Activated T-helper 1 cell treated with anti-CD3 and anti-CD28 coated beads, Interleukin-2, amount 50 U/mL, for 16 hours (primary cell): ENCODE measurements around the gene FGF19.
A peak's percentile ranks its signal among the peaks of the same experiment; 100 is the strongest.

ENCODE experiments used
- DNase-seq, 2 donors: peaks; one replicate each; pipeline ENCODE4 v3.0.0-alpha.2; 2020; ENCODE audit warnings: low read depth in 1 of 2, low spot score in 1 of 2

FGF19 gene

DNA sequence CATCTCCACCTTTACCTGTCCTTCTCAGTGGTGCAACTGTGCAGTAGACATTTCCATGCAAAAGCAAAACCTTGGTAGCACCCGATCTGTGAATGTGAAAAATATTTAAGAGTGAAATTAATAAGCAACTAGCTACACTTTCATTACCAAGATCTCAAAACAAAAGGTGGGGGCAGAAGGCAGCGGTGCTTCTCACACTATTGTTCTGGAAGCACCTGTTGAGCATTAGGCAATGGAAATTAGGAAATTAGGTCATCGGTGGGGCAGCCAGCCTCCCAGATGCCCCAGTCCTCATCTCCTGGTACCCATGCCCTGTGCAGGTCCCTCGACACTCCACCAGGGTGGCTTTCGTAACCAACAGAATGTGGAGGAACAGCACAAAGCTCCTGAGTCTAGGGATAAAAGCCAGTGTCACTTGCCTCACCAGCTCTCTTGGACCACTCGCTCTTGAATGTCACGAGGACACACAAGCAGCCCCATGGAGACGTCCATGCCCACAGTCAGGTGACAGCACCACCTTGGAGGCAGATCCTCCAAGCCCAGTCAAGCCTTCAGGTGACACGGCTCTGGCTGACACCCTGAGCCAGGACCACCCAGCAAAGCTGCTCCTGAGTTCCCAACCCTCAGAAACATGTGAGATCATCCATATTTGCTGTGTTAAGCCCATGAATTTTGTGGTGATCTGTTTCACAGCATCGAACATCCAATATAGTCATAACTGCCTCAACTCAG, 31.9 kb downstream of the FGF19 start:
- no peak for DNase-seq

DNA sequence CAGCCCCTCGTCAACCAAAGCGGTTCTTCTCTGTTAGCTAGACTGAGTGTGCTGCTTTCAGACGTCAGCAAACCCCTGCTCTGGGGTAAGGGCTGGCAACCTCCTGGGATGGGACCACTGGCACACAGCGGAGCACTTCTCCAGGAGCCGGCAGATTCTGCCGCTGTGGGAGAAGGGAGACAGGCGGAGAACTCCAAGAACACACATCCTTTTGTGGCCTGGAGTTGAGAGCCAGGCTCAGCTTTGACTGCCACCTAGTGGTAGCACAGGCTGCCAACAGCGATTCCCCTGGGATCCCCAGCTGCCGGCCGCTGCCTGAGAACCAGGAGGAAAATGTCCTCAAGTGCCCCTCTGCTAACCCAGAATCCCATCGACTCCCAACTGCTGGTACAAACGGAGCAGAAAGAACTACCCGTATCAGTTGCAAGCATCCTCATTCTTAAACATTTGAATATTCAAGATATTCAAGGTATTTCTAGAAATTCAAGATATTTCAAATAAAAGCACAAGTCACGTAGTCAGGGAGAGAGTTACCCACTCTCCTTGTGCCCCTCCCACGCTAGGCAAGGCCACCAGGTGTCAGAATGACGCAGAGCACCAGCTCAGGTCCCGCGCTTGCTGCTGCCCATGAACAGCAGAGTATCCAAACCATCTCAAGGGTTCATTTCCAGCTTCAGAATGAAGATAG, 33.5 kb downstream of the FGF19 start:
- peak in 1 of 2 donors; percentile 26 for DNase-seq

DNA sequence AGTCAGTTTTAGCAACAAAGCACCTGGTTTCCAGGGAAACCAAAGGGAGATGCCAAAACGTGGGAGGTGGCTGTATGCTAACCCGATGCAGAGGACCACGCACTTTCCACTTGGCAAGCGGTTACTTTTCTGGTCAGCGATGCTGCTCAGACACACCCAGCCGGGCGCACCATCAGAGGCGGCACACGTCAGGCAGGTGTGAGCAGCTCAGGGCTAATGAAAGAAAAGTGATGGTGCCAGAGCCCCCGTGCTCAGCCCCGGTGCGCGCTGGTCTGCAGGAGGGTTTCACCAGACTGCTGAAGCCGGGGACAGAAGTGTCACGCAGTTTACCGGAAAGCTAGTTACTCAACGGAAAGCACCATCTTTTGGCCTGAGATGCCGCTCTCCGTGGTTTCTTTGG, 34.3 kb downstream of the FGF19 start:
- DNase-seq, result no peak

DNA sequence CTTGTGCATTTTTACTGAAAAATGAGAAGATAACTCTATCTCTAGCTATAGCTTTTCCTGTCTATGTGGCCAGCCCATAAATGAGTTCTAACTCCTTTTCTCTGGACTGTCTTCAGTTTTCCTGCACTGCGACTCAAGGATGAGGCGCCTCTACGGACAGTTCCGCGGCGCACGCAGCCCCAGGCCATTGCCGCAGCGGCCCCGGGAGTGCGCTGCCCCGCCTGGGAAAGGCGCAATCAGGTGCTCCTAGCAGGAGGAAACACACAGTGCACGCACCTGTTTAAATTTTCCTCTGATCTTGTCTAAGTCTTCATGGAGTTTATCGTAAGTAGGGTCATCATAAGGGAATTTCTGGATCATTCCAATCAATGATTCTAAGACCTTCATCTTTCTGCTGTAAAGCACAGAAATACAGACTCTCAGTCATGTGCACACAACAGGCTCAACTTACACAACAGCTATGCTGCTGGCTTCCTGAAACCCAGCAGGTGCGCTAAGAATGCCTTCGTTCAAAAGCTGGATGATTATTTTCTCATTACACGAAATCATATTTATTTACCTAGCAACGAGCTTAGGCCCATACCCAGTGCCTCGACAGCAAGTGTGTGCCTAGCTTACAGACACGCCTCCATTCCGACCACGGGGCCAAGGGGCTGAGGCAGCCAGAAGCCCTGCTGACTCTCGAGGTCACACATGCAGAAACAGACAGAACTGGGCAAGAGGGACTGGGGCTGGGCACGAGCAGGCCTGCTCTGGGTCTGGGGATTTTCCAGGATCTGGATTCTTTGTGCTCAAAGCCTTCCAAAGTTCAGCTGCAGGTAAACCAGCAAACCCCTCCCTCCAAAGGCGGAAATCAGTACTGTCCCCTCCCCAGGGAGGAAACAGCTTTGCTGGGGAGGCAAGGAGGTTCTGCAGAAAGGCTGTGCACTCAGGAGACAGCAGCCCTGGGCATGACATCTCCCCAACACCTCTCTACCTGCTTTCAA, 35.9 kb downstream of the FGF19 start:
- no peak for DNase-seq

DNA sequence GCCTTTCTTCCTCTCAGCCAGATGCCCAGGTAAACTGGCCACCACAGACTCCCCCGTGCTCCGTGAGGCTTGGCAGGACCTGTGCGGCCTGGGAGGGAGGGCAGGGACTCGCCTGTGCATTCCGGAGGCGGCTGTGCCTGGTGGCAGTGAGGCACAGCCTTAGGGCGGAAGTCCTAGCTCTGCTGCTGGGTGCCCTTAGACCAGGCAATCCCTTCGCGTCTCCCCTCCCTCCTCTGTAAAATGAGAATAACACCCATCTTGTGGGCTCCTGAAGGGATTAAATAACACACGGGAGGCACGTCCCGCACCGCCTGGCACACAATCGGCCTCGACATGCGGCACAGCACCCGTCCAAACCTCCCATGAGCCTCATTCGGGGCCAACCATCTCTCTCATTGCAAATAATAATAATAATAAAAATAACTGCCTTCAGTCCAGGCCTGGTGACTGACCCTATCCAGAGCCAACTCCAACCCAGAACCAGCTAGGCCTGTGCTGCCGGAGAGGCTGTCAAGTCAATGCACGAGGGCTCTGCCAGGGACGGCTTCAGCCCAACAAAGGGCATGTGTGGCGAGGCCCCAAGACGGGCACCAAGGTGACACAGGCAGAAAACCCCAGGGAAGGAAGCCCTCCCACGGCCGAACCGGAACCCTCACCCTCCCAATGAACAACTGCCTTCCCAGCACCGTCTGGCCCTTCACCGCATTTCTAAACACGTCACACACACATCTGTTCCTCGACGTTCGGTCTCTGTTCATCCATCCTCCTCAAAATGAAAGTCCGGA, 36.9 kb downstream of the FGF19 start:
- DNase-seq, result no peak

DNA sequence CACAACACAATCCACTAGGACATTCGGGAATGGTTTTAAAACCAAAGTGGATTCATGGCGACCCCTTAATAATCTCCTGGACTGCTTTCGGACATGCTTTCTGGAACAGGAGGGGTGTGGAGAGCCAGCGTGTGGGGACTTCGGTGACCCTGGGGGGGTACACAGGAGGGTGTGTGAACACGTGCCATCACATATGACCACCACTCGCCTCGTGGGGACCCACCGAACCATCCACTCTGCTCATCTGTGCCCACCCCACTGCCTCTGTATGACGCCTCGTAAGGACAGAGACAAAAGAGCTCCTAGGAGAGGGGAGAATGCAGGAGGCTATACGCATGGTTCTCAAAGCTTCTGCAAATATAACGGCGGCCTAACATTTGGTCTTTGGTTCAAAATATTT, 37.6 kb downstream of the FGF19 start:
- no peak for DNase-seq

DNA sequence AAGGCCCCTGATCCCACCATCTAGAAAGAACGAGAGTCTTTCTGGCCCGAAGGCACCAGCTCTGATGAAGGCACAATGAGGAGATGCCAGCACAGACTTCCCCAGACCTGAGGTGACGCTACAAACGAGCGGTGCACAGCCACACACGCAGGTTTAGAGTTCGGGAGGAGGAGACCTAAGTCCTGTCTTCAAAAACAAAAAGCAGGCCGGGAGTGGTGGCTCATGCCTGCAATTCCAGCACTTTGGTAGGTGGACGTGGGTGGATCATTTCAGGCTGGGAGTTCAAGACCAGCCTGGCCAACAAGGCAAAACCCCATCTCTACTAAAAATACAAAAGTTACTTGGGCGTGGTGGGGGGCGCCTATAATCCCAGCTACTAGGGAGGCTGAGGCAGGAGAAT, 38.2 kb downstream of the FGF19 start:
- no peak for DNase-seq

DNA sequence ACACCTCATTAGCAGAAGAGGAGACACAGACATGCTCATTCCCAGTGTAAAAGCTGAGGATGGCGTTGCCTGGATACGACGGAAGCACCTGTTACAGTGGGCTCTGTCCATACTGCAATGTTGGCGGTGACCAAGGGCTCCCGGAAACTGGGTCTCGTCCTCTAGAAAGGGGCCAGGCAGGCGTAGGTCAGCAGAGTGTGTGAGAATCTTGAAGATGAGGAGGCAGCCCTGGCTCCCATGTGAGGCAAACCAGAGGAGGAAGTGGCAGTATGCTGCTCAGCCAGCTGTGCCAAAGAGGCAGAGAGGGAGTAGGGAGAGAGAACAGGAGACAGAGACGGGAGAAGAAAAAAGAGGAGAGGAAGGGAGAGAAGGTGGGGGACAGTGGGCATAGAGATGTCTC, 38.9 kb downstream of the FGF19 start:
- no peak for DNase-seq

DNA sequence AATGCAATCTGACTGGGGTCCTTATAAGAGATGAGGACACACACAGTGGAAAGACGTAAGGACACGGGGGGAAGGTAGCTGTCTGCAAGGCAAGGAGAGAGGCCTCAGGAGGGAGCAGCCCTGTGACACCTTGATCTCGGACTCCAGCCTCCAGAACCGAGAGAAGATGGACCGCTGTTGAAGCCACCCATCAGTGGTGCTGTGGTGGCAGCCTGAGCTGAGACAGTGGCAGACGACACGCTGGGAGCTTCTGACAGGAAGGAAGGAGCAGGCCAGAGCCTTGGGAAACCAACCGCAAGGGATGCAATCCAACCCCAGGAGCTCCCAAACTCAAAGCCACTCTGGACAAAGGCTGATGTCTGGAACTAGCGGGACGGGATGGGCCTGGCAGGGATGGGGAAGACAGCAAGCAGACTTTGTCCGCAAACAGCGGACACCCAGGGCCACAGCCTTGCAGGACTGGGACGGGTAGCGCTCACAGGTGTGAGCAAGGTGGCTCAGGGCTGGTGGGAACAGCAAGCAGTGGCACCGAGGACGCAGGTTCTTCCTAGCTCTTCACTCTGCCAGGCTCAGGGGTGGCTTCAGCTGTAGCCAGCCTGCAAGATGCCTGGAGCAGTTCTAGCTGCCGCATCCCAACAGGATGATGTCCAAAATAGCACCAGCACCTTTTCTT, 39.6 kb downstream of the FGF19 start:
- no peak for DNase-seq

DNA sequence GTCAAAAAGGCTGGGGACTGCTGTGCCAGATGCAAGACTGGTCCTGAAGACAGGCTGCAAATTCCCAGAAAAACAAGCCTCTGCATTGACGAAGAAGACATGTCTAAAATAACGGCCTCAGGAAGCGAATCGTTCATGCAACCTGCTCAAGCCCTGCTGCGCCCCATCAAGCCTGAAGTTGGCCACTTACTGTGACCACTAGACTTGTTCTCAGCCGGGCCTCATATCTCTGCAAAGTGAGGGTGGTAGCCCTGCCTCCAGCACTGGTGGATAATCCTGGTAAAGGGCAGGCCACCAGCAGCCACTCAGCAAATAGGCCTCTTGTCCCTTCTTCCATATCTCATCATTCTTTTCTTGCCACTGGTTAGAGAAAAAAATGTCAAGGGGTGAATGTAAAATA, 40.5 kb downstream of the FGF19 start:
- DNase-seq, result no peak

DNA sequence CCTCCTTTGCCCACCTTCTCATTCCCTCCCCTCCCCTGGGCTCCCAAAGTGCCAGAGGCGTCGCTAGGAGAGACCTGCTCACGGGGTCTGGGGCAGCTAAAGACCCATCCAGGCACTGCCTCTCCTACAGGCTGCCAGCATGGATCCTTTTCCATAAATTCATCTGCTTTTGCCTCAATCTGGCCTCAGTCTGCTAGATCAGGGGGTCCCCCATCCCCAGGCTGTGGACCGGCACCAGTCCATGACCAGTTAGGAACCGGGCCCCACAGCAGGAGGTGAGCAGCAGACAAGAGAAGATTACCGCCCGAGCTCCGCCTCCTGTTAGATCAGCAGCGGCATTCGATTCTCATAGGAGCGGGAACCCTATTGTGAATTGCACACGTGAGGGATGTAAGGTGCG, 41.0 kb downstream of the FGF19 start:
- DNase-seq, result no peak

DNA sequence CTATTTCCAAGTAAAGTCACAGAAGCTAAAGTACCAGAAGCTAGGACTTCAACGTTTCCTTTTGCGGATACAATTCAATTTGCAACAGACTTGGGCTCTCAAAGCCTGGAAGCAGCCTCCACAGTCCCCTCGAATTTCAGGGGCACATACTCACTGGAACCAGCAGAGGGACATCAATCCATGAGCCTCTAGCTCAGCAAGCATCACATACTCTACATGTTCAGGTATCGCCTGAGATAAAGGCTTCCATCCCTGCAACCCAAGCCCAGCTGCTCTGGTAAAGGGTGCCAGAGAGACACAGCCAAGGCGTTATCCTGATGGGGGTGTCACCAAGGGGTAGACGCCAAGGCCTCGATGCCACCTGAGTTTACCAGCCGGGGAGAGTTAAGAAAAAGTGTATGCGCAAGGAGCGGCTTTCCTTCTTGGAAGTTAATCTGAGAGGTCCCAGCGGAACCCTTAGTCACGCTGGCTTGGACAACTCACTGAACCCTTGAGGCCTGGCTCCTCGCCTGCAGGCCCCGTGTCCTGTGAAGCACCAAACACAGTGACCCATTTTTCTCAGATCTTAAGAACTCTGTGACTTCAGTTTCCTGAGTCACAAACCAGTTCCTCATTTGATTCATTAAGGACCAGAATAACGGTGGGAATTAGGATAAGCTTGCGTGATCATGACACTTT, 41.7 kb downstream of the FGF19 start:
- DNase-seq, result no peak

DNA sequence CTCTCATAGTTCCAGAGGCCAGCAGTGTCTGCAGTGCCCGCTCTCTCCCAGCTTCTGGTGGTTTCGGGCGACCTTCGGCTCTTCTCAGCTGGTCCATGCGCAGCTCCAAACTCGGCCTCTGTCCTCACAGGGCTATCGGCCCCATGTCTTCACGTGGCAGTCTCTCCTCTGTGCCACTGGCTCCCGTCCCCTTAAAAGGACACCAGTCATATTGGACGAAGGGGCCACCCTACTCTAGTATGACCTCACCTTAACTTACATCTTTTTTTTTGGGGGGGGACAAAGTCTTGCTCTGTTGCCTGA, 42.5 kb downstream of the FGF19 start:
- DNase-seq, result no peak

DNA sequence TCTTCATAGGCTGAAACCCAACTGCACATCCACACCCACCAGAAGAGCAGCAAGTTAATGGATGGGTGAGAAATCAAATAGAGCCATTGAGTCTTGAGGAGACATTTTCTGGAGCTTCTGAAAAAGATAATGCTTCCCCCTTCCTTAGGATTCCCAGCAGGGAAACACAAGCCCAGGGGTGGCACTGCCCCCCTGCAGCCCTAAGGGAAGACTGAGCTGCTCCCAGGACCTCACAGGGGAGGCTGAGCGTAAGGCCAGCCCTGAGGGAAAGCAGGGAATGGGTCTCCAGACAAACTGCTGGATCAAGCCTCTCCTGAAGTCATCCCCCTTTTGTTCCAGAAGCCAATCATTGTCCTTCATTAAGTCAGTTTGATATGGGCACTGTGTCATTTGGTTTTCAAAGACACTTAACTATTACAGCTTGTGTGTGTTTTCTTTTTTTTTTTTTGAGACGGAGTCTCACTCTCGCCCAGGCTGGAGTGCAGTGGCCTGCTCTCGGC, 43.8 kb downstream of the FGF19 start:
- DNase-seq, result no peak

DNA sequence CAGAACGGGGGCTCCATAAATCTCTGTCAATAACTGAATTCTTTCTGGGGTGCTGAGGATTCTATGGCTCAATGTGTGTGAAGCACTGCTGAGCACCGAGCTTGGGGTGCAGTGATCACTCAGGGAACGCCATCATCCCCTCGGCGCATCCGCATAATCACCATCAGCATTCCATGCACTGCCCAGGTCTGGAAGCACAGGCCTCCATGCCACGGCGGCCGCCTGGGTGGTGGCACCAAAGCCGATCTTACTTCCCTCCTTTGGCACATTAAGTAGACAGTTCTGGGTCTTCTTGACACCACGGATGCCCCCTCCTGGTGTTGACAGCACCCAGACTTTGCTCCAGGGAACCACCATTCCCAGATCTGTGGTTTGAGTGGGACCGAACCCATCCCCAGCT, 44.2 kb downstream of the FGF19 start:
- no peak for DNase-seq

DNA sequence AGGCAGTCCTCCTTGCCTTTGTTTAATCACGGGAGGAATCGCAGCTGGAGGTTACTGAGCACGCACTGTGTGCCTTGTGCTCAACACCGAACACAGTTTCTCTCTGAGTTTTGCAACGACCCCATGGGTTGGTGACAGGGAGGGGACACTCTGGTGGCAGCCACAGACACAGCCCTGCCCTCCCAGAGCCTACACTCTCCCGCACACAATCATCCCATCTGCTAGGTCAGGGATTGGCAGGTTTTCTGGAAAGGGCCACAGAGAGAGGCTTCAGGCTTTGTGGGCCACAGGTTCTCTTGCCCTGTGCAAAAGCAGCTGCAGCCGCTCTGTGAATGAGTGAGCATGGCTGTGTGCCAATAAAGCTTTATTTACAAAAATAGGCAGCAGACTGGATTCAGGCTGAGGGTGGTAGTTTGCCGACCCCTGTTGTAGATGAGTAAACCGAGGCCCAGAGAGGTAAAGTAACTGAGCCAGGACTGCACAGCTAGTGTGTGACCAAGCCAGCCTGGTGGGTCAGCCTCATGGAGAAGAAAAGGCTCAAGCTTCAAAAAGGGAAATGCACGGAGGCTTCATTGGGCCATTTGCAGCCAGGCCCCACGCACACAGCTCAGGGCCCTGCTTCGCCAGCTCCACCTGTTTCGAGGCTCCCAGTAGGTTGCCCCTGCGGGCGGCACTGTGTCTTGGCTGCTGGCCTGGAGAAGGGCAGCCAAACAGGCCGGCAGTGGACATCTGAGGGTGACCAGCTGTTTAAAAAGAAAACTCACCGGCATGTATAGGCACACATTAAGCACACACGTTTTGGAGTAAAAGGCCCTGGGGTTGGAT, 45.0 kb downstream of the FGF19 start:
- no peak for DNase-seq

DNA sequence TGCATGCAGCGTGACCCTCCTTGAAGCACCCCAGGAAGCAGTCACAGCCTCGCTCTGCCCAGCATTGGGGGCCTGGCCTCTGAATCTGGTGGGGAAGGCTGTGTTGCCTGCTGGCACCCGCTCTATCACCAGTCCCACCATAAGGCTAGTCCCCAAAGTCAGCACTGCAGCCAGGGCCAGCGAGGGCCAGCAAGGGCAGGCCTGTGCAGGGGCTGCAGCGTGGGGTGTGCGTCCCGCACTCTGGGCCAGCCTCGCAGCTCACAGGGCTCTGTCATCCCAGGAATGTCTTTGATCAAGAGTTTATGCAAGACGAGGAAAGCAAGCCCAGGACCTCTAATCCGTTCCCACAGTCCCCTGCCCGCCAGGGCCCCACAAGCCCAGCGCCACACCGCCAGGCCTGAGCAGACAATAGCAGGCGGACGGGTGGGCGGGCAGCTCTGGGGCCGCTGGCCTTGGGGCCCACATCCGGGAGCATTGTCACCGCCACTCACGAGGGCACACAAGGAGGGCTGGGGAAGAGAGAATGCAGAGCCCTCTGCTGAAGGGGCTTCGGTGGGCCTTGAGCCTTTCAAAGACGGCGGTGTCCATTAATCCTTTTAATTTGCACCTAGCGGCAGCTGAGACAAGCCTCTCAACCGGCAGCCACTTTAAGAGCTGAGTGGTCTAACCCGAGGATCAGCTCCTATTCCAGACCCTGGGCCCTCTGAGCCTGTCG, 45.8 kb downstream of the FGF19 start:
- DNase-seq, result no peak

DNA sequence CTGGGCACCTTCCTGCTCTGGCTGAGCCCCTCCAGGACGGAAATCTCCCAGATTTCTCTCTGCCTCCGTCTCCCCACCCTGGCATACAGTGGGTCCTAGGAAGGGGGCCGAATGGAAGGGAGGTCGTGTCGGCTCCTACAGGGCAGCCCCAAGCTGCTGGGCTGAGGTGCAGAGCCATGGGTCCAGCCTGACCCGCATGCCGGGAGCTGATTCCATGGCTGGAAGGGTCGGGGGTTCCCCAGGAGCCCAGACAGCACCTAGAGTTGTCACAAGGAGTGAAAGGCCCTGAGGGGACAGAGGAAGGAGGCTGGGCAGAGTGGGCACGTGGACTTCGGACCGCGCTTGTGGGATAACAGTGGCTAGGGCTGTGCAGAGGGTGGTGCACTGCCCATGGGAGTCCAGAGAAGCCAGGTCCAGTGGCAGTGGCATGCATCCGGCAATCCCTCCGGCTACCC, 46.3 kb downstream of the FGF19 start:
- no peak for DNase-seq
